GM19043 (cell line): ENCODE data around the gene HTT.

ENCODE experiments used
- ATAC-seq: cut with Tn5 transposase; IDR thresholded peaks from one replicate; pipeline ENCODE4 v1.9.1; 2021; ENCODE audit warnings: low read depth; ENCODE audit not compliant: unreplicated experiment

HTT gene

GRCh38 chr4:3229964-3230363, 155.5 kb downstream of the HTT start:
- ATAC-seq: no peak

- no peak for ATAC-seq
Observed at GRCh38 chr4:3231471-3231870, 157.0 kb downstream of the HTT start.

- no peak for ATAC-seq
Observed at GRCh38 chr4:3232001-3232400, 157.5 kb downstream of the HTT start.

- ATAC-seq: no peak
Observed at GRCh38 chr4:3232871-3233271, 158.4 kb downstream of the HTT start.

- ATAC-seq: no peak
Observed at GRCh38 chr4:3233391-3234071, 159.1 kb downstream of the HTT start.

- ATAC-seq: no peak
Observed at GRCh38 chr4:3234171-3235029, 159.9 kb downstream of the HTT start.

GRCh38 chr4:3235030-3235345, 160.5 kb downstream of the HTT start:
- ATAC-seq: no peak

- ATAC-seq: no peak
Observed at GRCh38 chr4:3235581-3235980, 161.1 kb downstream of the HTT start.

GRCh38 chr4:3236326-3236878, 161.9 kb downstream of the HTT start:
- no peak for ATAC-seq

GRCh38 chr4:3237266-3237665, 162.8 kb downstream of the HTT start:
- no peak for ATAC-seq

- ATAC-seq: no peak
Observed at GRCh38 chr4:3237712-3238560, 163.5 kb downstream of the HTT start.

- no peak for ATAC-seq
Observed at GRCh38 chr4:3238721-3239120, 164.2 kb downstream of the HTT start.

GRCh38 chr4:3239303-3239702, 164.8 kb downstream of the HTT start:
- ATAC-seq: no peak

- no peak for ATAC-seq
Observed at GRCh38 chr4:3239998-3240920, 165.8 kb downstream of the HTT start.

- no peak for ATAC-seq
Observed at GRCh38 chr4:3240936-3241522, 166.5 kb downstream of the HTT start.

- ATAC-seq: no peak
Observed at GRCh38 chr4:3241898-3242524, 167.5 kb downstream of the HTT start.

- ATAC-seq: no peak
Observed at GRCh38 chr4:3243136-3243780, 168.8 kb downstream of the HTT start.

- no peak for ATAC-seq
Observed at GRCh38 chr4:3244002-3244401, 169.5 kb downstream of the HTT start.

- no peak for ATAC-seq
Observed at GRCh38 chr4:3244747-3245146, 170.3 kb downstream of the HTT start.
